Bronchial epithelial cell (primary cell): Measurements from ENCODE around the gene KISS1R. TPM values are rescaled to one million over a fixed set of nuclear protein-coding genes. Genes with fewer than 3 reads are reported as not detected.

ENCODE experiments used
- DNase-seq: peaks from one replicate; pipeline ENCODE4 v3.0.0-alpha.2; 2010; ENCODE audit warnings: low read depth
- FAIRE-seq: peaks from 2 replicates; lab custom pipeline; 2011; peaks lifted over from hg19 to GRCh38; lab: Jason Lieb, UNC
- H3K27me3 ChIP-seq: 2 replicates; pipeline ENCODE4 v1.5.1; 2011; ENCODE audit warnings: low read length; ENCODE audit not compliant: control insufficient read depth, insufficient read depth
- H3K36me3 ChIP-seq: 2 replicates; pipeline ENCODE4 v1.5.1; 2011; ENCODE audit warnings: low read length; ENCODE audit not compliant: control insufficient read depth, insufficient read depth
- H3K4me3 ChIP-seq: 2 replicates; pipeline ENCODE4 v1.5.1; 2011; ENCODE audit warnings: mild to moderate bottlenecking, low read depth, low read length, control low read depth
- CTCF ChIP-seq: IDR thresholded peaks from 2 replicates; pipeline ENCODE4 v1.5.1; 2011; ENCODE audit warnings: mild to moderate bottlenecking, moderate library complexity, low read length, control low read depth, inconsistent platforms; ENCODE audit not compliant: insufficient read depth, severe bottlenecking
- total RNA-seq: library from RNA; depleted of rRNA; stranded (reverse); fragments of >200 nt; gene quantifications from 2 replicates; pipeline ENCODE4 v1.2.1, GENCODE V29; 2014

KISS1R gene
- total RNA-seq, 1 donor from 2014 or later = not detected

GRCh38 chr19:937259-937694 is 20.1 kb downstream of the KISS1R start:
- no peak for TF ChIP-seq CTCF
- H3K4me3 ChIP-seq = no peak overlapping the region
- no peaks in the 10 kb centered on the region for H3K27me3 ChIP-seq
- FAIRE-seq = peak; percentile 23
- no peak for DNase-seq
- H3K36me3 ChIP-seq = peaks cover 2% of the 10 kb centered on the region

GRCh38 chr19:938233-938923 is 21.2 kb downstream of the KISS1R start:
- no peaks in the 10 kb centered on the region for H3K27me3 ChIP-seq
- peaks cover 4% of the 10 kb centered on the region for H3K36me3 ChIP-seq
- FAIRE-seq (no peak), DNase-seq (no peak)
- H3K4me3 ChIP-seq = no peak overlapping the region
- no peak for TF ChIP-seq CTCF

GRCh38 chr19:939439-939838 is 22.3 kb downstream of the KISS1R start:
- FAIRE-seq (no peak), DNase-seq (no peak)
- TF ChIP-seq CTCF = no peak
- no peak overlapping the region for H3K4me3 ChIP-seq
- no peaks in the 10 kb centered on the region for H3K27me3 ChIP-seq
- H3K36me3 ChIP-seq = peaks cover 8% of the 10 kb centered on the region

GRCh38 chr19:939922-940321 is 22.8 kb downstream of the KISS1R start:
- Histone ChIP-seq H3K36me3 (peaks cover 8% of the 10 kb centered on the region), H3K4me3 (no peak overlapping the region), H3K27me3 (no peaks in the 10 kb centered on the region)
- FAIRE-seq (no peak), DNase-seq (no peak)
- TF ChIP-seq CTCF = no peak

- no peak for TF ChIP-seq CTCF
- no peak for DNase-seq
- Histone ChIP-seq H3K27me3 (no peaks in the 10 kb centered on the region), H3K36me3 (peaks cover 8% of the 10 kb centered on the region), H3K4me3 (peak overlapping the region; percentile 21)
- no peak for FAIRE-seq
Observed at GRCh38 chr19:940591-941291, 23.6 kb downstream of the KISS1R start.
